Endothelial cell of hepatic sinusoid (primary cell): ENCODE results near the gene ABCA13.
"Not testable (repeated sequence)": the region's sequence is repeated elsewhere in the genome, so short reads cannot be mapped to it uniquely, and the experiment has no call there.

ENCODE experiments used
- in situ Hi-C: cut with HindIII; loops from 2 replicates; pipeline ENCODE4 v1.10.0; 2017; ENCODE audit warnings: low sequenced_read_pairs

The ABCA13 gene

GRCh38 chr7:48173313-48173712 is 2.1 kb downstream of the ABCA13 start:
- in situ Hi-C loops, result no loop called here

GRCh38 chr7:48173756-48174382 is 2.6 kb downstream of the ABCA13 start:
- in situ Hi-C loops, result no loop called here

GRCh38 chr7:48175019-48175418 is 3.8 kb downstream of the ABCA13 start:
- in situ Hi-C loops, result no loop called here

- in situ Hi-C loops, result no loop called here
These were observed 5.2 kb downstream of the ABCA13 start for GRCh38 chr7:48176356-48176893.

DNA sequence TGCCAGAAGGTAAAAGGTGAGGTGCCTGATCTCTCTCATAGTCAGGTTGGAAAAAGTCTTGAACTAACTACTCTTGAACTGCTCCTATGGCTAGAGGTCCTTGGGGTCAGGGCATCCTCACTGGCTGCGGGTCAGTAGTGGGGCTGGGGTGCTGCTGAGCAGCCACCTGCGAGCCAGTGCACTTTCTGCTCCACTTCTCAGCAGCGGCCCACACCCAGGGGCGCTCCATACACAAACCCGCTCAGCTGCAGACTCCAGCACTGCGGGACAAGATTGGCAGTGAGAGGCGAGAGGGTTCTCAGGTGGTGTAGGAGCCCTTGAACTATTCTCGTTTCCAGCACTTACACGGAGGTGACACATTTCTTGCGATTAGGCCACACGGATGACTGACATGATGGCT is 6.0 kb downstream of the ABCA13 start:
- in situ Hi-C loops, result no loop called here

GRCh38 chr7:48179496-48180030 is 8.3 kb downstream of the ABCA13 start:
- in situ Hi-C loops, result no loop called here

DNA sequence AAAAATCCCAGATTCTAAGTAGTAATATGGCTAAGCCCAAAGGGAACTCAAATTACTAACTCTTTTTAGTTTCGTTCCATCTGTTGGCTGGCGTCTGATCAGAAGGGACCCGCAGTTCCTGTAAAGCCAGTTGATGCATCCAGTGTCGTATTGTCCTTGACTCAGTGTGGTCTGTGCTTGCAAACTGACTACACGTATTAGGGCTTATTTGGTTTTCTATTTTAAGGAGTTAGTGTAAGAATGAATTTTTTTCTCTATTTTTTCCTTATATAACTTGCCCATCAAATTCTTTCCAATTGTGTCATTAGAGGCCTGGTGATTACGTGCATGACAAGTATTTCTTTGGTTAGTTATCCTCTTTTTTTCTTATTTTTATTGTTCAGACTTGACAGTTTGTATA is 9.7 kb downstream of the ABCA13 start:
- in situ Hi-C loops, result no loop called here

GRCh38 chr7:48182718-48183369 is 11.6 kb downstream of the ABCA13 start:
- in situ Hi-C loops, result no loop called here

DNA sequence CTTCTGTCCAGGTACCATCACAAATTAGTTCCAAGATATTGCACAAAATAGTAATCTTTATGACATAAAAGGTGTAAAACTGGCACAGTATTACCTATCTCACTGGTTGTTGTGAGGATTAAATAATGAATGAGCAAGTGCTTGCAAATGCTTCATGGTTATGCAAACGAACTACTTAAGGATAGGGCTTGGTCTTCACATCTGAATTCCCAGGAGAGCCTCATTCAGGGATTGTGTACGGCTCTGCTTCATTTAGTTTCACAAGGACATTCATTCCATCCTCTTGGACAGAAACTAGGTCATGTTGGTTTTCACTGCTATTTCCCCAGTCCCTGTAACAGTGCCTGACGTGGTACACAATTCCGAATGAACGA is 12.1 kb downstream of the ABCA13 start:
- in situ Hi-C loops, result no loop called here

GRCh38 chr7:48183965-48184364 is 12.7 kb downstream of the ABCA13 start:
- in situ Hi-C loops, result no loop called here

DNA sequence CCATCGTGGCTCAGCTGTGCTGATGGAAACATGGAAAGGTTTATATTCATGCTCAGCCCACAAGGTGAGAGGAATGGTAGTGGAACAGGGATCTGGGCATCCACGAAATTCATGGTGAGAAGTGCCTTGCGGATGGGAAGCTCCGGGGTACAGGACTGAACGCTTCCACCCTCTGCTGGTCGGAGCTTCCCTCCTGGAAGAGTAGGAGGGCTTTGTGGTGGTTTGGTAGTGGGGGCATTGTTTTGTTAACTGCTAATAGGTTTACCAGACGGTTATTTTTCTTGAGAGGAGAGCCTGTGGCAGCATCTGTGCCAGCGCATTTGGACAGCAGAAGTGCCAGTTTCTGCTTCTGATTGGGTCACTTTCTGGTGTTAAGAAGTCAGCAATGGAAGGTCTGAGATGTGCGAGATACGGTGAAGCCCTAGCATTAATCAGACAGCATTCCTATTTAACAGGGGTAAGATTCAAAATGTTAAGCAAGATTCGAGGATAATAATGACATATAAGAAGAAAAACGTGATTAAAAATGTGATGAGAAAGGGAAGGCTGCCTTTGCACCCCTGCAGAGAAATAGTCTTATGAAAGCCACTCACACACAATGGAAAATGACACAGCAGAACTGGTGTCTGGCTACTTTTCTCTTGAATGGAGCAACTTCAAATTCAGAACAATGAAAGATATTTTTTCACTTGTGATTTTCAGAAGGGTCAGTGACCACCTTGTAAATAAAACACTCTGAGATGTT is 17.7 kb downstream of the ABCA13 start:
- in situ Hi-C loops, result no loop called here

- in situ Hi-C loops, result no loop called here
These were observed 21.7 kb downstream of the ABCA13 start for GRCh38 chr7:48192996-48193395.

GRCh38 chr7:48193421-48193820 is 22.2 kb downstream of the ABCA13 start:
- in situ Hi-C loops, result no loop called here

GRCh38 chr7:48200946-48201589 is 29.8 kb downstream of the ABCA13 start:
- in situ Hi-C loops, result not testable (repeated sequence)

DNA sequence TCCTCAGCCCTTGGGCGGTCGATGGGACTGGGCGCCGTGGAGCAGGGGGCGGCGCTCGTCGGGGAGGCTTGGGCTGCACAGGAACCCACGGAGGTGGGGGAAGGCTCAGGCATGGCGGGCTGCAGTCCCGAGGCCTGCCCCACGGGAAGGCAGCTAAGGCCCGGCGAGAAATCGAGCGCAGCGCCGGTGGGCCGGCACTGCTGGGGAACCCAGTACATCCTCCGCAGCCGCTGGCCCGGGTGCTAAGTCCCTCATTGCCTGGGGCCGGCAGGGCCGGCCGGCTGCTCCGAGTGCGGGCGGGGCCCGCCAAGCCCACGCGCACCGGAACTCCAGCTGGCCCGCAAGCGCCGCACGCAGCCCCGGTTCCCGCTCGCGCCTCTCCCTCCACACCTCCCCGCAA is 31.7 kb downstream of the ABCA13 start:
- in situ Hi-C loops, result not testable (repeated sequence)

GRCh38 chr7:48207155-48207675 is 36.0 kb downstream of the ABCA13 start:
- in situ Hi-C loops, result no loop called here

DNA sequence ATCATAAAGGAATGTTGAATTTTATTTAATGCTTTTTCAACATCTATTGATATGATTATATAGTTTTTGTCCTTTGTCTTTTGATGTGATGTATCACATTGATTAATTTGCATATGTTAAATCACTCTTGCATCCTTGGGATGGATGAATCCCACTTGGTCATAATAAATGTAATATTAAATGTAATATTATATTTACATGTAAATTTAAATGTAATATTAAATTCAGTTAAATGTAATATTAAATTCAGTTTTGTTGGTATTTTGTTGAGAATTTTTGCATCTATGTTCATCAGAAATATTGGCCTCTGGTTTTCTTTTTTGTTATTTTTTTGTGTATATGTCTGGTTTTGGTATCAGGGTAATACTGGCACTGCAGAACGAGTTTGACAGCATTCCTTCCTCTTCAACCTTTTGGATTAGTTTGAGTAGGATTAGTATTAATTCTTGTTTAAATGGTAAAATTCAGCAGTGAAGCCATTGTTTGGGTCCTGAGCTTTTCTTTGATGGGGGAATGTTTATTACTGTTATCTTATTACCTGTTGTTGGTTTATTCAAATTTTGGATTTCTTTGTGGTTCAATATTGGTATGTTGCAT is 37.8 kb downstream of the ABCA13 start:
- in situ Hi-C loops, result no loop called here

GRCh38 chr7:48213226-48213625 is 42.0 kb downstream of the ABCA13 start:
- in situ Hi-C loops, result no loop called here

- in situ Hi-C loops, result no loop called here
These were observed 46.0 kb downstream of the ABCA13 start for GRCh38 chr7:48217266-48217665.

GRCh38 chr7:48217753-48218152 is 46.5 kb downstream of the ABCA13 start:
- in situ Hi-C loops, result no loop called here

GRCh38 chr7:48224042-48224441 is 52.8 kb downstream of the ABCA13 start:
- in situ Hi-C loops, result no loop called here
